ENCODE data around the gene BCO1. TPM values are rescaled to one million over a fixed set of nuclear protein-coding genes. Genes with fewer than 3 reads are reported as not detected.

Gene BCO1
- total and polyA plus RNA-seq, 2 donors from 2014 or later, result 1.4 to 3.0 TPM

- TF ChIP-seq, protein P1, sequence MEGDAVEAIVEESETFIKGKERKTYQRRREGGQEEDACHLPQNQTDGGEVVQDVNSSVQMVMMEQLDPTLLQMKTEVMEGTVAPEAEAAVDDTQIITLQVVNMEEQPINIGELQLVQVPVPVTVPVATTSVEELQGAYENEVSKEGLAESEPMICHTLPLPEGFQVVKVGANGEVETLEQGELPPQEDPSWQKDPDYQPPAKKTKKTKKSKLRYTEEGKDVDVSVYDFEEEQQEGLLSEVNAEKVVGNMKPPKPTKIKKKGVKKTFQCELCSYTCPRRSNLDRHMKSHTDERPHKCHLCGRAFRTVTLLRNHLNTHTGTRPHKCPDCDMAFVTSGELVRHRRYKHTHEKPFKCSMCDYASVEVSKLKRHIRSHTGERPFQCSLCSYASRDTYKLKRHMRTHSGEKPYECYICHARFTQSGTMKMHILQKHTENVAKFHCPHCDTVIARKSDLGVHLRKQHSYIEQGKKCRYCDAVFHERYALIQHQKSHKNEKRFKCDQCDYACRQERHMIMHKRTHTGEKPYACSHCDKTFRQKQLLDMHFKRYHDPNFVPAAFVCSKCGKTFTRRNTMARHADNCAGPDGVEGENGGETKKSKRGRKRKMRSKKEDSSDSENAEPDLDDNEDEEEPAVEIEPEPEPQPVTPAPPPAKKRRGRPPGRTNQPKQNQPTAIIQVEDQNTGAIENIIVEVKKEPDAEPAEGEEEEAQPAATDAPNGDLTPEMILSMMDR (IDR thresholded peaks at IDR 0.05; ENCODE audit: borderline replicate concordance, extremely low read depth, insufficient read depth), result no peak
- no peaks in the 10 kb centered on the region for H3K27me3 ChIP-seq (ENCODE audit: control insufficient read depth, insufficient read depth, low read length)
- no peak for FAIRE-seq
These were observed 25.5 kb upstream of the BCO1 start for GRCh38 chr16:81212830-81213465.

DNA sequence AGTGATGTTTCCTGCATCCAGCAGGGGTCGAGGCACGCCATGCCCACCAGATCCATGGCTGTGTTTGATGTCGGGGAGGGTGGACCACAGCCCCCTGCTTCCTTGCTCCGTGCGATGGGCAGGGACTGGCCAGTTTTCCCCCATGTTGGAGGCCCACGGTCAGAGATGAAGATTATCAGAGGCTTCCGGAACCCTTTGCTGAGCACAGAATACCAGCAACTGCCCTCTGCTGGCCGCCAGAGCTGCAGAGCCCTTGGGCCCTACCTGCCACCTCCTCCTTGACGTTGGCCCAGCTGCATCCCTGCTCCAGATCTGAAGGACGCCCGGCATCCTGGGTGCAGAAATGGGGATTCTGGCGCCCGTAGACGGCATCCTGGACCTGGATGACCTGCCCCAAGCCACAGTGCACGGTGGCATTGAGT lies 23.7 kb upstream of the BCO1 start:
- no peaks in the 10 kb centered on the region for H3K36me3 ChIP-seq (ENCODE audit: control insufficient read depth in 2 of 3, insufficient read depth in 3 of 3, low read length in 3 of 3)
- intact Hi-C loops (cut with DNase I), result no loop called here
- no peak overlapping the region for H3K27ac ChIP-seq (ENCODE audit: low read depth in 2 of 2, low read length in 2 of 2)
- H3K27me3 ChIP-seq (ENCODE audit: control insufficient read depth, insufficient read depth, low read length), result no peaks in the 10 kb centered on the region
- no peak overlapping the region for H3K4me3 ChIP-seq (ENCODE audit: low read length in 3 of 3)
- FAIRE-seq (no peak), DNase-seq (peak in 1 of 5 donors; percentile 9)
- TF ChIP-seq, protein P1 (IDR thresholded peaks at IDR 0.05; ENCODE audit: borderline replicate concordance, extremely low read depth, insufficient read depth), result no peak
- no peak overlapping the region for H3K9ac ChIP-seq (ENCODE audit: low read length in 3 of 3)
- no peaks in the 10 kb centered on the region for H3K9me3 ChIP-seq (ENCODE audit: control insufficient read depth in 2 of 3, insufficient read depth in 1 of 3, low read length in 3 of 3)
- H3K4me1 ChIP-seq (ENCODE audit: control insufficient read depth in 2 of 3, insufficient read depth in 2 of 3, low read depth in 1 of 3, low read length in 3 of 3), result no peaks in the 10 kb centered on the region

More at GRCh38 chr16:81212830-81213465, 25.5 kb upstream of the BCO1 start:
- Histone ChIP-seq H3K9ac (ENCODE audit: low read length in 3 of 3) (no peak overlapping the region), H3K9me3 (ENCODE audit: control insufficient read depth in 2 of 3, insufficient read depth in 1 of 3, low read length in 3 of 3) (no peaks in the 10 kb centered on the region), H3K27ac (ENCODE audit: low read depth in 2 of 2, low read length in 2 of 2) (no peak overlapping the region), H3K4me3 (ENCODE audit: low read length in 3 of 3) (no peak overlapping the region), H3K36me3 (ENCODE audit: control insufficient read depth in 2 of 3, insufficient read depth in 3 of 3, low read length in 3 of 3) (no peaks in the 10 kb centered on the region), H3K4me1 (ENCODE audit: control insufficient read depth in 2 of 3, insufficient read depth in 2 of 3, low read depth in 1 of 3, low read length in 3 of 3) (no peaks in the 10 kb centered on the region)
- no peak for DNase-seq
- intact Hi-C loops (cut with DNase I), result no loop called here

GRCh38 chr16:81216114-81216513 lies 22.4 kb upstream of the BCO1 start:
- no peaks in the 10 kb centered on the region for H3K27me3 ChIP-seq (ENCODE audit: control insufficient read depth, insufficient read depth, low read length)
- TF ChIP-seq, protein P1 (IDR thresholded peaks at IDR 0.05; ENCODE audit: borderline replicate concordance, extremely low read depth, insufficient read depth), result no peak
- no peaks in the 10 kb centered on the region for H3K9me3 ChIP-seq (ENCODE audit: control insufficient read depth in 2 of 3, insufficient read depth in 1 of 3, low read length in 3 of 3)
- no peak overlapping the region for H3K9ac ChIP-seq (ENCODE audit: low read length in 3 of 3)
- no peaks in the 10 kb centered on the region for H3K4me1 ChIP-seq (ENCODE audit: control insufficient read depth in 2 of 3, insufficient read depth in 2 of 3, low read depth in 1 of 3, low read length in 3 of 3)
- intact Hi-C loops (cut with DNase I), result no loop called here
- DNase-seq (no peak), FAIRE-seq (no peak)
- H3K27ac ChIP-seq (ENCODE audit: low read depth in 2 of 2, low read length in 2 of 2), result no peak overlapping the region
- no peaks in the 10 kb centered on the region for H3K36me3 ChIP-seq (ENCODE audit: control insufficient read depth in 2 of 3, insufficient read depth in 3 of 3, low read length in 3 of 3)
- H3K4me3 ChIP-seq (ENCODE audit: low read length in 3 of 3), result no peak overlapping the region

DNA sequence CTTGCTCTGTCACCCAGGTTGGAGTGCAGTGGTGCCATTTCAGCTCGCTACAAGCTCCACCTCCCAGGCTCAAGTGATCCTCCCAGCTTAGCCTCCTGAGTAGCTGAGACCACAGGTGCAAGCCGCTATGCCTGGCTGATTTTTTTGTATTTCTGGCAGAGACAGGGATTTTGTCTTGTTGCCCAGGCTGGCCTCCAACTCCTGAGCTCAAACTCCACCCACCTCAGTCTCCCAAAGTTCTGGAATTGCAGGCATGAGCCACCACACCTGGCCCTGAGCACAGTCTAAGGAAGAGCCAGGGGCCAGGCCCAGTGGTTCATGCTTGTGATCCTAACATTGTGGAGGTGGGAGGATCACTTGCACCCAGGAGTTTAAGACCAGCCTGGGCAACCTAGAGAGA lies 21.8 kb upstream of the BCO1 start:
- FAIRE-seq, result no peak
- intact Hi-C loops (cut with DNase I), result no loop called here
- no peak for DNase-seq
- no peaks in the 10 kb centered on the region for H3K4me1 ChIP-seq (ENCODE audit: control insufficient read depth in 2 of 3, insufficient read depth in 2 of 3, low read depth in 1 of 3, low read length in 3 of 3)
- H3K9ac ChIP-seq (ENCODE audit: low read length in 3 of 3), result no peak overlapping the region
- no peak overlapping the region for H3K27ac ChIP-seq (ENCODE audit: low read depth in 2 of 2, low read length in 2 of 2)
- H3K4me3 ChIP-seq (ENCODE audit: low read length in 3 of 3), result no peak overlapping the region
- no peaks in the 10 kb centered on the region for H3K27me3 ChIP-seq (ENCODE audit: control insufficient read depth, insufficient read depth, low read length)
- TF ChIP-seq, protein P1 (IDR thresholded peaks at IDR 0.05; ENCODE audit: borderline replicate concordance, extremely low read depth, insufficient read depth), result no peak
- H3K9me3 ChIP-seq (ENCODE audit: control insufficient read depth in 2 of 3, insufficient read depth in 1 of 3, low read length in 3 of 3), result no peaks in the 10 kb centered on the region
- no peaks in the 10 kb centered on the region for H3K36me3 ChIP-seq (ENCODE audit: control insufficient read depth in 2 of 3, insufficient read depth in 3 of 3, low read length in 3 of 3)

Data from kidney (tissue), 14 donors.